NCI-H524 (cell line): ENCODE measurements around the gene PRRT3.
A peak's percentile ranks its signal among the peaks of the same experiment; 100 is the strongest.
"Not testable (repeated sequence)": the region's sequence is repeated elsewhere in the genome, so short reads cannot be mapped to it uniquely, and the experiment has no call there.

Source experiments
- DNase-seq, 2 experiments: peaks; one replicate each; lab custom pipeline; 2025; lab: John Stamatoyannopoulos, UW

Gene PRRT3

GRCh38 chr3:9918261-9919038, 33.8 kb downstream of the PRRT3 start:
- no peak for DNase-seq

DNA sequence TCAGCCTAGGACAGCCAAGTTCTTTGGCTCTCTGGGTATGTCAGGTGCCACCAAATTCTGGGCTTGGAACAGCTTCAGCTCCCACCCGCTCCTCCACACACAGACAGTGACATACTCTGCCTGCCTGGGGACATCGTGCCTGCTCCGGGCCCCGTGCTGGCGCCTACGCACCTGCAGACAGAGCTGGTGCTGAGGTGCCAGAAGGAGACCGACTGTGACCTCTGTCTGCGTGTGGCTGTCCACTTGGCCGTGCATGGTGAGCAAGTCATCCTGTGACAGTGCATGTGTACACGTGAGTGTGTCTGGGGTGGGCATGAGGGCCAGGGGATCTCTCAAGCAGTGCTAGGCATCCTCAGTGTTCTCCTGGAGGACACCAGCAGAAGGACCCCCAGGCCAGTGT, 34.4 kb downstream of the PRRT3 start:
- no peak for DNase-seq

GRCh38 chr3:9916734-9917680, 35.2 kb downstream of the PRRT3 start, which contains the start of gene IL17RC:
TSS of gene IL17RC (plus strand) at chr3:9917098. CDS start at chr3:9917316, 218 bp downstream.
- DNase-seq = peak; percentile 82 to 88

- peak; percentile 89 to 93 for DNase-seq
These were observed 35.9 kb downstream of the PRRT3 start for GRCh38 chr3:9916346-9916733.

DNA sequence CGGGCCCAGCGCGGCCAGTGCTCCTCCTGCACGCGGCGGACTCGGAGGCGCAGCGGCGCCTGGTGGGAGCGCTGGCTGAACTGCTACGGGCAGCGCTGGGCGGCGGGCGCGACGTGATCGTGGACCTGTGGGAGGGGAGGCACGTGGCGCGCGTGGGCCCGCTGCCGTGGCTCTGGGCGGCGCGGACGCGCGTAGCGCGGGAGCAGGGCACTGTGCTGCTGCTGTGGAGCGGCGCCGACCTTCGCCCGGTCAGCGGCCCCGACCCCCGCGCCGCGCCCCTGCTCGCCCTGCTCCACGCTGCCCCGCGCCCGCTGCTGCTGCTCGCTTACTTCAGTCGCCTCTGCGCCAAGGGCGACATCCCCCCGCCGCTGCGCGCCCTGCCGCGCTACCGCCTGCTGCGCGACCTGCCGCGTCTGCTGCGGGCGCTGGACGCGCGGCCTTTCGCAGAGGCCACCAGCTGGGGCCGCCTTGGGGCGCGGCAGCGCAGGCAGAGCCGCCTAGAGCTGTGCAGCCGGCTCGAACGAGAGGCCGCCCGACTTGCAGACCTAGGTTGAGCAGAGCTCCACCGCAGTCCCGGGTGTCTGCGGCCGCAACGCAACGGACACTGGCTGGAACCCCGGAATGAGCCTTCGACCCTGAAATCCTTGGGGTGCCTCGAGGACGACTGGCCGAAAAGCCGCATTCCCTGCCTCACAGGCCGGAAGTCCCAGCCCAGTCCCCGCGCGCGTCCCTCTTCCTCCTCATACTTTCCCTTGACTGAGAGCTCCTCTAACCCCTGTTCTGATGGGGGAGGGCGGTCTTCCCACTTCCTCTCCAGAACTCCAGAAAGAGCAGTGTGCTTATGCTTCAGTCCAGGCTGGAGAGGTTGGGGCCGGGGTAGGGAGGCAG, 36.7 kb downstream of the PRRT3 start:
- DNase-seq = peak; percentile 53 to 72

DNA sequence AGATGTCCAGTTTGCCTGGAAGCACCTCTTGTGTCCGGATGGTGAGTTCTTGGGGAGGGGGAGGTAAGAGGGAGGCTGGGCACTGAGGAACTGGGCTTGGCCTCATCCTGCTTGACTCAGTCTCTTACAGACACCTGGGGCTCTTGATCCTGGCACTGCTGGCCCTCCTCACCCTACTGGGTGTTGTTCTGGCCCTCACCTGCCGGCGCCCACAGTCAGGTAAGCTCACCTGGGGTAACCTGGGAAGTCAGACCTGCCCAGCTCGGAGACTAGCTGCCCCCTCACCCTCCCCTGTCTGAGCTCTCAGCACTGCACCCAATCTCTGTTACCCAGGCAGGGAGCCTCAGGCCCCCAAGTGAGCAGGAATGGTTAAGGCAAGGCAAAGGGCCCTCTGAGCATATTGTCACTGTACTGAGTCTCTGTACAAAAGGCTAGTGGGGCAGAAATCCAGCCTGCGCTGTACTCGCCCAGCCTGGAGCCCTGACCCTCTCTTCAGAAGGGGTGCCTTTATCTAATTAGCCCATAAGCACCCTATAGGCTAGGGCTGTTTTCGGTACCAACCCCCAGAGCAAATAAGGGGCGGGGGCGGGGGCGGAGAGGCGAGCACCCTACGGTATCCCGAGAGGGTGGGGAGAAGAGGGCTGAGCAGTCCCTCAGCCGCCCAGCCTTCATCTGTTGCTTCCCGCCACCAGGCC, 37.5 kb downstream of the PRRT3 start:
- DNase-seq = peak; percentile 60 to 68

DNA sequence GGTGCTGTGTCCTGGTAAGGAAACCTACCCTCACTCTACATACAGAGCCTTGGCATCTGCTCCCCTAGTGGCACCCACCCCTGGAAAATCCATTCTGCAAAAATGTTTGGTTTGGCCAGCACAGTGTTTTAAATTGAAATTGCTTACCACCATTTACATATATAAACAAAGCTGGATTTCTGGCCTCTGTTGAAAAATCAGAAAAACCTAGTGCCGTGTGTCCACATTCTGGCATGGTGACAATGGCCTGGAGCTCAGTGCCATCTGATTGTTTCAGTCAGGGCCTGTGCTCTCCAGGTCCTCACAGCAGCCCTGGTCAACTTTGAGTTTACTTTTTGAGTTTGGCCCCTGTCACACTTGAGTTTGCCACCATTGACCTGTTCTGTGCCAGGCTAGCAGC, 38.2 kb downstream of the PRRT3 start:
- DNase-seq = no peak

- DNase-seq = no peak
These were observed 38.6 kb downstream of the PRRT3 start for GRCh38 chr3:9913601-9914000.

DNA sequence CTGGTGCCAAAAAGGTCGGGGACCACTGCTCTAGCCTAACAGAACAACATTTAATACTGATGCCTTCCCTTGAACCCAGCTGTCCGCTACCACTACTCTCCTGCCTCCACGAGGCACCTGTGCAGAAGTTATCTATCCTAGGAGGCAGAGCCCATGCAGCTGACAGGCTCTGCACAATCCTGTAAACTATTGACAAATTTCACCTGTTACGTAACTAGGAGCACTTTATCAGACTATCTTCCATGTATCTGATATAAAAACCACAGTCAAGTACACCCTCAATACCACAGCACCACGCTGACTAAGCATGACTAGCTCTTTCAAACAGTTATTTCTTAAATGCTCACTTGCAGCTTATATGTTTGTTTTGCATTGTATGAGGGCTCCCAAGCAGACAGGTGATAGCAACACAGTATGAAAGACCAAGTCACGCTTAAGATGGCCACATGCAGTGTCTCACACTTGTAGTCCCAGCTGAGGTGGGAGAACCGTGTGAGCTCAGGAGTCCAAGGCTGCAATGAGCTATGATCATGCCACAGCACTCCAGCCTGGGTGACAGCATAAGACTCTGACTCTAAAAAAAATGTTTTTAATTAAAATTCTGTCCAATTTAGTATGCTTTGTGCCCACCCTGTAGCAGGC, 39.8 kb downstream of the PRRT3 start:
- DNase-seq = no peak

DNA sequence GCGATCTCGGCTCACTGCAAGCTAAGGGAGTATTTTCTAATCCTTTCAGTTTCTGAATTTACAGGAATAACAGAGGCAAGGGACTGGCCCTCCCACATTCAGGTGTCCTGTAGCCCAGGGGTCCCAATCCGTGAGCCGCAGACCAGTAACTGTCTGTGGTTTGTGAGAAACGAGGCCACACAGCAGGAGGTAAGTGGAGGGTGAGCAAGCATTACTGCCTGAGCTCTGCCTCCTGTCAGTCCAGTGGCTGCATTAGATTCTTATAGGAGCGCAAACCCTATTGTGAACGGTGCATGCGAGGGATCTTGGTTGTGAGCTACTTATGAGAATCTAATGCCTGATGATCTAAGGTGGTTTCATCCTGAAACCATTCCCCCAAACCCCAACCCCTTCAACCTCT, 40.3 kb downstream of the PRRT3 start:
- no peak for DNase-seq

DNA sequence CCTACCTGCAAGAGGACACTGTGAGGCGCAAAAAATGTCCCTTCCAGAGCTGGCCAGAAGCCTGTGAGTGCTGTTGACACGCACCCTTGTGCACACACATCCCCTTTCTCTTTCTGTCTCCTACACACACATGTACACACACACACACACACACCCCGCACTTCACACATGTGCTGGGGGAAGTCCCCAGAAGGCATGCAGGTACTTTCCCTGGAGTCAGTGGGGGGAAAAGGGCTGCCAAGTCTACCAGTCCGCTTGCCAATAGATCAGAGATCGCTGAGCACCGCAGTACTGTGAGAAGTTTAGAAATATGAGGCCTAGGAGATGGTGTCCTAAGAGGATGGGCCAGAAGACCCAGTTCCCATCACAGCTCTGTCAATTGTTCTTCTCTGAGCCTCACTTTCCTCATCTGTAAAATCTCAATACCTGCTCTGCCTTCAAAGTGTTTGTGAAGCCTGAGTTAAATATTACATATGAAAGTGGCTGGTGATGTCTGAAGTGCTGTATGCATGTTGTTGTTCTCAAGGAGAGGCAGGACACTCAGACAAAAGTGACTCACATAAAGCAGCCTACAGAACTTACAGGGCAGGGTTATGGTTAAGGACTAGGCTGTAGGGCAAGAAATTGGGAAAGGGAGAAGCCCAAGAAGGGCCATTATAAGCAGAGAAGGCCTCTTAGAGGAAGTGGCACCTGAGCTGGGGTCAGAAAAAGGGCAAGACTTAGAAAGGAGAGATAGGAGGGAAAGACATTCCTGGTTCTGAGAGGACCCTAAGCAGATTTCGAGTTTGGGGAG, 42.8 kb downstream of the PRRT3 start:
- DNase-seq = no peak

DNA sequence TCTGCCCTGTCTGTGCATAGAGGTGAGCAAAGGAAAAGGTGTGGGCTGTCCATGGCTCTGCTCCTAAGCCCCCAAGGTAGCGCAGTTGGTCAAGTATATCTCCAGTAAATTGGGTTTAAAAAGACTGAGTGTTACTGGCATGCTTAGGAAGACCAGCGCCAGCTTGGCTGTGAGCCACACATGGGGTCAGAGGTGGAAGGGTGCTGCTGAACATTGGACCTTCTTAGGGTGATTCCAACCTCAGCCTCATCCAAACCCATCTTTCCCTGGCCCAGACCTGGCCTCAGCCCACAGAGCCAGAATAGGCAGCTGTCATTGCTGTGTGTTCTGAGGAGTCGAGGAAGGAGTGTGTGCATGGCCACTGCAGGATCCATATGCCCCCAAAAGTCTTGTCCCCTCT, 43.9 kb downstream of the PRRT3 start:
- DNase-seq = no peak

- DNase-seq = no peak
These were observed 45.7 kb downstream of the PRRT3 start for GRCh38 chr3:9906480-9906879.

DNA sequence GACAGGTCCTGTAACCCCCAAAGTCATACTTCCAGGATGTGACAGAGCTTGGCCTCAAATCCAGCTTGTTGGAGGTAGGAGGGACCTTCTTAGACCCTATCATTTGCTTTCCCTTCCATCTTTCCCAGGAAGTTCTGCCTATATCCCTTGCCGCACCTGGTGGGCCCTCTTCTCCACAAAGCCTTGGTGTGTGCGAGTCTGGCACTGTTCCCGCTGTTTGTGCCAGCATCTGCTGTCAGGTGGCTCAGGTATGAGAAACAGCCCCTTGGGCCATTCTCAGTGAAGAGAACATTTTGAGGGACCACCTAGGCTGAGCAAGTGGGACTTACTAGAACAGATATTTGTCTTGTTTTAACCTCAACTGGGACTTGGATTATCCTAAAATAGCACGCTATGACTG, 48.3 kb downstream of the PRRT3 start:
- DNase-seq = no peak

DNA sequence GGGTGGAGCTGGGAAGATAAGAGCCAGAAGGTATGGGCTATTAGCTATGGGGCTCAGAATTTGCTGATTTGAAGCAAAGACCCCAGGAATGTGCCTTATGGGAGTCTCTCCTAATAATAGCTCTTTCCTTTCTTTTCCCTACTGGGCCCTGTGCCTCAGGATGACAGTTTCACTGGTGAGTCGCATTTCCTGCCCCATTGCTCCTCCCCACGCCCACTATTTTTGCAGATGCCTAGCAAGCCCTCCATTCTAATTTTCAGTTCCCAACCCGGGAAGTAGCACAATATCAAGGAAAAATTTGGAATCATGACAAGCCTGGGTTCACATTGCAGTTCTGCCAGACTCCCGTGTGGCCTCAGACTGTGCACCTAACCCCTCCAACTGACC, 49.0 kb downstream of the PRRT3 start:
- no peak for DNase-seq

GRCh38 chr3:9902372-9903237, 49.6 kb downstream of the PRRT3 start, which contains the start of gene IL17RE:
TSS of gene IL17RE (plus strand) at chr3:9902848. CDS start at chr3:9902933, 85 bp downstream.
- DNase-seq = no peak

- no peak for DNase-seq
These were observed 50.2 kb downstream of the PRRT3 start for GRCh38 chr3:9901967-9902366.

DNA sequence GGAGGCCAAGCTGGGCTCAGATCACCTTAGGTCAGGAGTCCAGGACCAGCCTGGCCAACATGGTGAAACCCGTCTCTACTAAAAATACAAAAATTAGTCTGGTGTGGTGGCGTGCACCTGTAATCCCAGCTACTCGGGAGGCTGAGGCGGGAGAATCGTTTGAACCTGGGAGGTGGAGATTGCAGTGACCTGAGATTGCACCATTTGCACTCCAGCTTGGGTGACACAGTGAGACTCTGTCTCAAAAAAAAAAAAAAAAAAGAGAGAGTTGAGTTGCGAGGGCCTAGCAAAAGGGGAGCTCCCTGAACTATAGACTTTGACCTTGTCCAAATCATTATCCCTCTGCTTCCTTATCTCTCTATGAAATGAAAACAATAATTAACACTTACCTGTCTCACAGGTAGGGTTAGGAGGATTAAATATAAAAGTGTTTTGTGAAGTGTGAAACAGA, 51.2 kb downstream of the PRRT3 start:
- not testable (repeated sequence) for DNase-seq

DNA sequence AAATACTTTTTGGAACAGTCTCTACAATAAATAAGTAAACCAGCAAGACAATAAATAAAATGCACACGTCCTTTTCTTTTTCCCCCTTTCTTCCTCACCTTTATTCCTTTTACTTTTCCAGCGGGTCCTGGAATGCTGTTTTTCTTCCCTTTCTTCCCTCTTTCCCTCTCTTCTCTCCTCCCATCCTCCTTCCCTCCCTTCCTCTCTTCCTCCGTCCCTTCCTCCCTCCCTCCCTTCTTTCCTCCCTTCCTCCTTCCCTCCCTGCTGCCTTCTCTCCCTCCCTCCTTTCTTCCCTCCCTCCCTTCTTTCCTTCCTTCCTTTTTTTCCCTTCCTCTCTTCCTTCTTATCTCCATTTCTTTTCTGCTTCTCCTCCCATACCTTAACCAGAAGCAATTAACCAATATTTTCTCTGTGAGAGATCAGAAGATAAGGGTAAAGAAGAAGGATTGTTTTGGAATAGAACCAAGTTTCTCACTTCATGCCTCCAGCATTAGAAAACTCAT, 52.9 kb downstream of the PRRT3 start:
- no peak for DNase-seq
